HG02759 (cell line): ENCODE data around the gene SEC22A.

ENCODE experiments used
- ATAC-seq: cut with Tn5 transposase; IDR thresholded peaks from one replicate; pipeline ENCODE4 v1.9.1; 2021; ENCODE audit warnings: mild to moderate bottlenecking, moderate library complexity; ENCODE audit not compliant: unreplicated experiment

SEC22A gene

GRCh38 chr3:123262226-123262625, 60.5 kb downstream of the SEC22A start:
- ATAC-seq = no peak

GRCh38 chr3:123262868-123263267, 61.1 kb downstream of the SEC22A start:
- no peak for ATAC-seq

- no peak for ATAC-seq
These were observed 62.2 kb downstream of the SEC22A start for GRCh38 chr3:123263941-123264340.

GRCh38 chr3:123267821-123268220, 66.1 kb downstream of the SEC22A start:
- no peak for ATAC-seq

GRCh38 chr3:123270818-123271217, 69.1 kb downstream of the SEC22A start:
- no peak for ATAC-seq

GRCh38 chr3:123271466-123272159, 69.9 kb downstream of the SEC22A start:
- ATAC-seq = no peak

- no peak for ATAC-seq
These were observed 70.8 kb downstream of the SEC22A start for GRCh38 chr3:123272547-123272946.

GRCh38 chr3:123275691-123276090, 73.9 kb downstream of the SEC22A start:
- ATAC-seq = no peak

GRCh38 chr3:123276346-123277006, 74.7 kb downstream of the SEC22A start:
- no peak for ATAC-seq

- no peak for ATAC-seq
These were observed 75.4 kb downstream of the SEC22A start for GRCh38 chr3:123277106-123277505.

GRCh38 chr3:123278446-123278845, 76.7 kb downstream of the SEC22A start:
- ATAC-seq = no peak

- ATAC-seq = no peak
These were observed 77.4 kb downstream of the SEC22A start for GRCh38 chr3:123279121-123279520.

- no peak for ATAC-seq
These were observed 79.7 kb downstream of the SEC22A start for GRCh38 chr3:123281406-123281805.

GRCh38 chr3:123281929-123282328, 80.2 kb downstream of the SEC22A start:
- ATAC-seq = no peak

GRCh38 chr3:123282461-123282860, 80.7 kb downstream of the SEC22A start:
- no peak for ATAC-seq

GRCh38 chr3:123283074-123283473, 81.3 kb downstream of the SEC22A start:
- no peak for ATAC-seq

GRCh38 chr3:123283657-123284398, 82.1 kb downstream of the SEC22A start:
- ATAC-seq = no peak

GRCh38 chr3:123284399-123285010, 82.8 kb downstream of the SEC22A start:
- no peak for ATAC-seq

GRCh38 chr3:123285066-123285465, 83.3 kb downstream of the SEC22A start:
- ATAC-seq = no peak

- ATAC-seq = no peak
These were observed 83.7 kb downstream of the SEC22A start for GRCh38 chr3:123285479-123285878.

GRCh38 chr3:123285931-123286307, 84.2 kb downstream of the SEC22A start:
- ATAC-seq = no peak
